ENCODE data around the gene SLC37A1.
"Not testable (repeated sequence)": the region's sequence is repeated elsewhere in the genome, so short reads cannot be mapped to it uniquely, and the experiment has no call there.

SLC37A1 gene

DNA sequence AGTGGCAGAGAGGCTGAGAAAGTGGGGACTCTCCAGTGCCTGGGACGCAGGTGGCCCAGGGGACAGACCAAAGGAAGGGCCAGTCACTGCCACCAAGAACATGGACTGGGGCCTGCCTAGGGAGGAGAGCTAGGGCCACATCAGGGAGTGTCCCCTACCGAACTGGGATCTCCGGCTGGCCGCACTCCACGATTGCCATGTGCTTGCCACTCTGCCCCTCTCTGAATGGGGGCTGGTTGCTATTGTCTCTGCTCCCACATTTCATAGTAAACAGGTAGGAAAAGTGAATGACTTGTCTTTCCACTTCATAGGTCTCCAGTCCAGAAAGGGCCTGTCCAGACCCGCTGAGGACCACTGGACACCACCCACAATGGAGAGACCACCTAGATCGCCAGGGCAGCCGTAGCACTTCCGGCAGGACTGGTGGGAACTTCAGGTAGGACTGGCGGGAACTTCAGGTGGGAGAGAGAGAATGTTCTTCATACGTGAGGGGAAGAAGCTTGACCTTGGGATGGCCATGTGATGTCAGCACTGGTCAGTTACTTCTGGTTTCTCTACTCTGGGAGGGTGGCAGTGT is 84.6 kb downstream of the SLC37A1 start:
- DNase-seq: no peak

DNA sequence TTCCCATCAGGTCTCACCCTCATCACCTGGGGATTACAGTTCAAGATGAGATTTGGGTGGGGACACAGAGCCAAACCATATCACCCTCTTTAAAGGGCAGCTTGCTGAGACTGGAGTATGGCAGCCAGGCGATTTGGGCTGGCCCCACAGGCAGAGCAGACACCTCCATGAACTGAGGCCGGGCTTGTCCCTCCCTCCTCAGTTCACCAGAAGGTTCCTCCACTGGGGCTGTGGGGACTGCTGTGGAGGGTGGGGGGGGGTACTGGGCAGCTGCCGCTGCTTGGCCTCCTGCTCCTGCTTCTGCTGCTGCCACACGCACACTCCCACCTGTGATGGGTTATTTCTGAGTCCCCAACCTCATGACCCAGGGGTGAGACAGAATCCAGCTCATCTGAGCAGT is 85.8 kb downstream of the SLC37A1 start:
- no peak for DNase-seq

DNA sequence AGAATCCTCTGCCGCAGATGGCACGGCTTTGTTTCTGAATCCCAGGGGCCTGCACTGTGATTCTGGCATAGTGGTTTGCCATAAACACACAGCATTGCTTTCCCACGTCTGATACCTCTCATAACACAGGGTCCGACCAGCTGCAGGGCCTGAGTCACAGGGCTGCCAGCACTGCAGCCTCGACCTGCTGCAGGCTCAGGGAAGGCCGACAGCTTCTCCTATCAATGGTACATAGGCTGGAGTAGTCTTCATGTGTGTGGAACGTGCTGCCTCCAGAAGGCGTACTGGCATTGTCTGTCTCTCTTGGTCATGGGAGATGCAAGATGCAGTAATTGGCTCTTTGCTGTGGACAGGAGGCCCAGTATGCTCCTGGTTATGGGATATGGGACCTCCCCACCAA is 86.3 kb downstream of the SLC37A1 start:
- no peak for DNase-seq

DNA sequence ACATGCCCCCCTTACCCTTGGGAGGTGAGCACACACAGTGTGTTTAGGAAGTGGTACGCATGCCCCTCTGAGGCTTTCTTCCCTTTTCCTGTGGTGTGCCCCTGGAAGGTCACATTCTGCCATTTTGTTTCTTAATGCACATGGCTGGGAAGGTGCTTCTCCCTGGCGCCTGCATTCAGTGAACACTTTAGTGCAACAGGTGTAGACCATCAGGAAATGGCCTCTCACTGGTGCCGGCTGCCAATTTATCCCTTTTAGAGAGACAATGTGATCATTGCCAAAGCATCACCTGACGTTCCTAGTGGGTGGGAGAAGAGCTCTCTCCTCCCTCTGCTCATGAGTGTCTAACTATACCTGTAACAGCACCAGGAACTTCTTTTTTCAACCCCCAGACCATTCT is 88.0 kb downstream of the SLC37A1 start:
- no peak for DNase-seq

DNA sequence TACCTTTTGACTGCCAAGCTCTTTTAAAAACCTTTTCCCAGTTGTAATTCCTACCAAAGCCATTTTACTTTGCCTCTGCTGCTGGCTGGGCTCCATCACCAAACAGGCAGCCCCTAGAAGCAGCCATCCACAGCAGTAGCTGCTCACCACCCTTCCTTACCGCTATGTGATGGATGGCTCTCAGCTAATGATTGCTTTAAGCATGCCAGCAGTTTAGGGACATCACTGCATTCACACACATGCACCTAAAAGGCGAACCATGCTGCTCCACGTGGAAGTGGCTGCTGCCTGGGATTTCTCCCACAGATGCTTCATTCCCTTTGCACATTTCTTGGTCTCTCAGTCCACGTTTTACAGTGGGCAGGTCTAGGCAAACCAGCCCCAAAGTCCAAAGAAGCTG is 93.5 kb downstream of the SLC37A1 start:
- no peak for DNase-seq

DNA sequence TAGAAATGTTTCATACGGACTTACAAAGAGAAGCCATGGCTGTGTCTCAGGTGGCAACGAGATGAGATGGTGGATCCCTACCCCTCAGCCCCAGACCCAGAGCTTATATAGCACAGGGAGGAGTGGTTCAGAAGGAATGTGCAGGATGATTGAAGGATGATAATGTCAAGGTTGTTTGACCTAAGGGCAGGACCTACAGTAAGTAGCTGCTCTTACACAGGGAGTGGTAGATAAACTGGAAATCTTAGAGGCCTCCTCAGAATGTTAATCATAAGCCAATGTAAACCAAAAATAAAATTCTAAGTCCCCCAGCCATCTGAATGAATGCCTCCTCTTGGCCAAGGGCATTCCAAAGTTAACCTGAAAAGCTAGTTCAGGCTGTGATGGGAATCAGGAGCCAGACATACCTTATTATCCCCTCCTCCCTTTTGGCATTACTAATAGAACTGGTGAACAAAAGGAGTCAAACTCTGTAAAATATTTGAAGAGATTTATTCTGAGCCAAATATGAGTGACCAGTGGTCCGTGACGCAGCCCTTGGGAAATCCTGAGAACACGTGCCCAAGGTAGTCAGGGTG is 94.0 kb downstream of the SLC37A1 start:
- no peak for DNase-seq

DNA sequence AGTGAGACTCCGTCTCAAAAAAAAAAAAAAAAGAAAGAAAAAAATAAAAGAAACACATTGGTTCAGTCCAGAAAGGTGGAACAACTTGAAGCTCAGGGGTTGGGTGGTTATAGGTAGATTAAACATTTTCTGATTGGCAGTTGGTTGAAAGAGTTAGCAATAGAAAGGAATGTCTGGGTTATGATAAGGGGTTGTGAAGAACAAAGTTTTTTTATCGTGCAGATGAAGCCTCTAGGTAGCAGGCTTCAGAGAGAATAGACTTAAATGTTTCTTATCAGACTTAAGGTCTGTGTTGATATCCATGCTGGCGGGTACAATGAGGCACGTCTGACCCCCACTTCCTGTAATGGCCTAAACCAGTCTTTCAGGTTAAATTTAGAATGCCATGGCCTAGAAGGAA is 94.8 kb downstream of the SLC37A1 start:
- DNase-seq: no peak

DNA sequence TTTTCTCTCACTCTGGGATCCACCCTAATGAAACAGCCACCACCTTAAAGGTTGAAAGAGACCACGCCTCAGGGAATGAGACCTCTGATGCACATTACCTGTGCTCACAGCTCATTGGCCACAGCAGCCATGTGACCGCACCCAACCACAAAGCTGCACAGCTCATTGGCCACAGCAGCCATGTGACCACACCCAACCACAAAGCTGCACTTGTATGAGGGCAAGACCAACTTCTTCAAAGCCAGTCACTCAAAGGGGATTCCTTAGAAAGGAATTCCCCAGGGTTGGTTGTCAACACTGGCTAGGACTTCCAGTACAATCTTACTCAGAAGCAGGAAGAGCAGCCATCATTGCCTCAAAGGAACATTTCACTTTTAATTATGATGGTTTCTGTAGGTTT is 96.2 kb downstream of the SLC37A1 start:
- DNase-seq: no peak

DNA sequence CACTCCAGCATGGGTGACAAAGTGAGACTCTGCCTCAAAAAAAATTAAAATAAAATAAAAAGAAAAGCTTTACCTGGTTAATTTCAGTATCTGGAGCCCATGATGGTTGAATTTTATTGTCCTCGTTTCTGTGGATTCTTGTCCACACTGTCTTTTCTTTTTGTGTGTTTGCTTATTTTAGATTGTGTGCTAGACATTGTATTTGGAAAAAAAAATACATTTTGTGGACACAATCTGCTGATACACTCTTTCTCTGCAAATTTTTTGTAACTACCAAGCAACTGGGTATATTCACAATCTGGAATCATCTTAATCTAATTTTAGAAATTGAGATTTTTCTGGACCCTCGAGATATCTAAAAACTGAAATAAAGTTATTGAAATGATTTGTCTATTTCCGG is 98.2 kb downstream of the SLC37A1 start:
- DNase-seq: no peak

DNA sequence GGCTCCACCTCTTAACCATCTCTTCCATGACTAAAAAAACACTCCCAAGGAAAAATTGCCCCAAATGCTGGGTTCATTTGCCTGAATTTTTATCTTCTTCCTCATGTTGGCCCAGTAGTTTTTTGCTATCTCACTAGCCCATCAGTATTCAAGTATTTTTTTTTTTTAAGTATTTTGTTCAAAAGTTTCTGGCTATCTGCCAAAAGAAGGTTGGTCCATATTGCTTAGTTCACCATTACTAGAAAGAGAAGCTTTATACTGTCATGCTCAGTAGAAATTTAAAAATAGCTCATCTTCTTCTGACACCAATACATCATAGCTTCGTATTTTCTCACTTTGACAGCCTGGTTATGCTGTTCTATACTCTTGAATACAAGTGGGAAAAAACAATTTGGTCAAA is 98.7 kb downstream of the SLC37A1 start:
- no peak for DNase-seq

DNA sequence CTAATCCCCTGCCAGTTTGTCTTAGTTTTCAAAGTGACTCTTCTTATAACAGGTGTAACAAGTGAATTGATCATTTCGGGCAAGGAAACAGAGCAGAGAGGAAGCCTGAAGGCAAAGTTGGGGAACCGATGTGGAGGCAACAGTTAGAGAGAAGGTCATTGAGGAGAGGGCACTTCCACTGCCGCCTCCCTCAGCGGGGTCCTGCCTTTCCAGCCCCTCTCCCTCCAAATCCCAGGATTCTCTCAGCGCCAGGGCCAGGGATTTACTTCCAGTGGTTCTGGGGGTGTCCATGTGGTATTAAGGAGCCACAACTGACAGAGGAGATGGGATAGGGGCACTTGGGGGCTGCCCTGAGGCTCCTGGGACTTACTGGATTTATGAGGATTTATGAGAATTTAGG is 100.1 kb downstream of the SLC37A1 start:
- DNase-seq: no peak

DNA sequence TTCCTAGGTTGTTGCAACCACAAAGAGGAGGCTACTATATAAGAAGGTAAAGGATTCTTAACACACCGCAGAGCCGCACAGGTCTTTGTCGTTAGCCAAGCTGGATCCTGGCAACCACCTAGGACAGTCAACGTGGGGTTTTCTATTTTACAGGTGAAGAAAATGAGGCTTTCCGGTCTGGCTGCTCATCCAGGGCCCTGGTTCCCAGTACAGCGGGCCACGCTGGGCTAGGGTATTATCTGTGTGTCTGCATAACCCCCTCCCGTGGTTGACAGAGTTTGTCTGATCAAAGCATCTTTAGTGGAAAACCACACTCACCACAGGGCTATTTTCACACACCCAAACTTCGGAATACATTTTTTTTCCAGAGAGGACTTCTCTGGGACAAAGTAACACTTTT is 100.7 kb downstream of the SLC37A1 start:
- DNase-seq: no peak

DNA sequence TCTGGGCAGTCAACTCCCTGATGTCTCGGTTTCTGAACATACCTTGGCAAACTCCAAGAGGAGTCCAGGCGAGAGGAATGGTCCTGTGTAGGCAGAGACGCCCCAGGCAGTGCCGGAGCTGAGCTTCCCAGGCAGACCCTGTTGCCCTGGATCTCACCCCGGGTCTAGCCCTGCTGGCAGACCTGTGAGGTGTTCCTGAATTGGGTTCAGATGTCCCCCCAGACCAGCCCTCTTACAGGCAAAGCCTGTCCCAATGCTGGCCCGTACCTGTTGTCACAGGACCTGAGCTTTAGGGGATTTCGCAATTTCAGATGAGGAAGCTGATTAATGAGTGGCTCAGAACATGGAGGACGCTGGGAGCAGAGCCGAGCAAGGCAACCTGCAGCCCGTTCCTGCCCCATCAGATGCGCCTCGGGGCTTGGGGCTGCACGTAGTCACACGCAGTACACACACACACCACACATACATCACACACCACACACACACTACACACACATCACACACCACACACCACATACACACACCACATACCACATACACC is 101.2 kb downstream of the SLC37A1 start:
- peak in 1 of 2 experiments; percentile 11 for DNase-seq

DNA sequence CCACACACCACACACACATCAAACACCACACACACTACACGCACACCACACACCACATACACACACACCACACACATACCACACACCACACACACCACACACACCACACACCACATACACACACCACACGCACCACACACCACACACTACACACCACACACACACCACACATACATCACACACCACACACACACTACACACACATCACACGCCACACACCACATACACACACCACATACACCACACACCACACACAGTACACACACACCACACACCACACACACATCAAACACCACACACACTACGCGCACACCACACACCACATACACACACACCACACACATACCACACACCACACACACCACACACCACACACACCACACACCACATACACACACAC is 101.7 kb downstream of the SLC37A1 start:
- DNase-seq: not testable (repeated sequence)

DNA sequence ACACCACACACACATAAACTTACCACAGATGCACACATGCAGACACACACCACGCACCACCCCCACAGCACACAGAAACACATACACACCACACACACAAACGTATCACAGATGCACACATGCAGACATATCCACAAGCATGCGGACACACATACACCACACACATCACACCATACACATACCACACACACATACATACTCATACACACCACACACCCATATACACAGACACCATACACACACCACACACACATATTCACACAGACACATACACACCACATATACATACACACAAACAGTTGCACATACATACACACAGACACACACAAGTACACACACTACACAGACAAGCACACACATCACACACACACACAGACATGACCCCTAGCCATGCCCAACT is 102.3 kb downstream of the SLC37A1 start:
- no peak for DNase-seq

DNA sequence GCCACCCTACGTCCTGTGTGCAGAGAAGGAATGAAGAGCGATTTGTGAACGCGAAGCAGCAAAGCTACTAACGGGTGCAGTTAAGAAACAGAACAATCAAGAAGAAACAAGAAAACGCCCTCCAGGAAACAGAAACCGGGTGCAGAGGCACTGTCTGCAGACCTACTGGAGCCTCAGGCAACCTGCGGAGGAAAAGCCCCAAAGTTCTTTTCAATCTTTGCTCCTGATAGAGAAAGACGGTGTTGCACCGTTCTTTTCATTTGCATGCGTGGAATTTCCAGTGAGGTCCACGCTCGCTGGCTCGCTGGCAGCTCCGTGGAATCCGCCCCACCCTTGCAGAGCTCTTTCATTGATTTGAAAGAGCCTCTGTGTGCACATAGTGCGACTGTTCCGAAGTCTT is 102.8 kb downstream of the SLC37A1 start:
- DNase-seq: no peak

DNA sequence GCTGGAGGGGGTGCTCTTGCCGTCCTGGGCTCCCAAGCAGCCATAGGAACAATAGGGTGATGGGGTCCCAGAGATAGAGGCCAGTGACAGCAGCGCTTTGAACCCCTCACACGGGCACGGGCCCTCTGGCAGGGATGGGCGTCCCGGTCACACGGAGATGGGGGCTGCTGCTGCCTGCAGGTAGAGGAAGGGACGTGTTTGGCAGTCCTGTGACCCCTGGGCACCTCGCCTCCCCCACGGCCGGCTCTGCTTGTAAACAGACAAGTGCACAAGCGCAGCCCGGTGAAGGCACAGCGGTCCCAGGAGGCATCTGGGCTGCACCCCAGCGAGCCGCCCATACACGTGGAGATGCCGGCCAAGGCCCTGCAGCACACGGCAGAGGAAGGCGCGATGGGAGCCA is 103.3 kb downstream of the SLC37A1 start:
- no peak for DNase-seq

DNA sequence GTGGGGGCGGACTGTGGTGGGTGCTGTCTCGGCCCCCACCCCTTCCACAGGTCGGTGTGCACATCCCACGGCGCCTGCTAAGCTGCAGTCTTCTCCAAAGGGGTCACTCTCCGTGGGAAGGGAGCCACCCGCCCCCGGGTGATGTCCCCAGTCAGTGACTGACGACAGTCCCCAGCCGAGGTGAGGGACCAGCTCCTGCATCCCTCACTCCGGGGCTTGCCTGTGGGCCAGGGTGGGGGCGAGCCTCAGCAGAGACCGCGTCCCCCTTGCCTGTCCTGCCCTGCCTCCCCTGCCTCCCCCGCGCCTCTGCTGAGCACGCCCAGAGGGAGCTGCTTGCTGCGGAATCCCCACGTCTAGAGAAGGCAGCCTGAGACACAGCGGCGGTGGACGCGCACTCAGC is 103.8 kb downstream of the SLC37A1 start:
- DNase-seq: no peak

DNA sequence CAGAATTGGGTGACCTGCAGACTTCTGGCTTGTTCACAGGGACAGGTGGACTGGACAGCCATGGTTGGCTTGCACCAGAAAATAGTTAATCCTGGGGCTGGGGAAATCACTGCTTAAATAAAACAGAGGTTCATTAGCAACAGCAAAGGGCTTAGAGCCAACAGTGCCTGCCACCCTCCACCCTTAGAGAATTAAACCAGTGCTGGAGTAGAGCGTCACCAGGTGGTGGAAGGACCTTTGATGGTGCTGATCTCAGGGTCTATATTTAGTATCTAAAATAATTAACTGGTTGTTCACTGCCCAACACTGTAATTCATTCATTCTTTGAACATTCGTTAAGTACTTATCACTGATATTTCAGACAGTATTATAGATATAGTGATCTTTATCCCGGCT is 105.1 kb downstream of the SLC37A1 start:
- DNase-seq: no peak

DNA sequence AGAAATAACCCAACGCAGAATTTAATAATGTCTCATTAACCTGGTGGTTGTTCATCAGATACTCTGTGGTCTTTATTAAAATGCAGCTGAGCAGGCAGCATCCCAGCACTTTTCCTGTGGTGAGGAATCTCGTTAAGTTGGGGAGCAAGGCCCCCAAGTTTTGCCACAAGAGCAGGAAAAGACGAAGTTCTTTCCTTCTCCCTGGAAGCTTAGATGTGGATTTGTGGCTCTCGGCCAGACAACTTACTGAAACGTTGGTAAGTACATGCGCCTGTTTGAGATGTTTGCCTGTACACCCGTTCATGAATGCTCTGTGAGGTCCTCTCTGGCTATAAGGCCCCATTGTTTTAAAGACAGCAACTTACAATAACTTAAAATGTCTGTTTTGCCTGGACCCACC is 105.5 kb downstream of the SLC37A1 start:
- DNase-seq: no peak

DNA sequence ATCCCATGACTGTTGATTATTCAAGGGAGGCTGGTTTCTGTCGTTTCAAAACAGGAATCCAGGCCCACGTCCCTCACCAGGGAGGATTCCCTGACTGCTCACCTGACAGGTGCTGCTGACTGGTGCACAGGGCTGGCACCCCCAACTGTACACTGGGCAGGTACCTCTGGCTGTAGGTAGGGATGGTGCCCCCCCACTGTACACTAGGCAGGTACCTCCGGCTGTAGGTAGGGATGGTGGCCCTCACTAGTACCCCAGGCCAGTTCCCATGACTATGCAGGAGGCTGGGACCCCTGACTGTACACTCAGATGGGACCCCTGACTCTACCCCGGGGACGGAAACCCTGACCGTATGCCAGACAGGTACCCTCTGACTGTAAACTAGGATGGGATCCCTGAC is 106.2 kb downstream of the SLC37A1 start:
- DNase-seq: no peak

DNA sequence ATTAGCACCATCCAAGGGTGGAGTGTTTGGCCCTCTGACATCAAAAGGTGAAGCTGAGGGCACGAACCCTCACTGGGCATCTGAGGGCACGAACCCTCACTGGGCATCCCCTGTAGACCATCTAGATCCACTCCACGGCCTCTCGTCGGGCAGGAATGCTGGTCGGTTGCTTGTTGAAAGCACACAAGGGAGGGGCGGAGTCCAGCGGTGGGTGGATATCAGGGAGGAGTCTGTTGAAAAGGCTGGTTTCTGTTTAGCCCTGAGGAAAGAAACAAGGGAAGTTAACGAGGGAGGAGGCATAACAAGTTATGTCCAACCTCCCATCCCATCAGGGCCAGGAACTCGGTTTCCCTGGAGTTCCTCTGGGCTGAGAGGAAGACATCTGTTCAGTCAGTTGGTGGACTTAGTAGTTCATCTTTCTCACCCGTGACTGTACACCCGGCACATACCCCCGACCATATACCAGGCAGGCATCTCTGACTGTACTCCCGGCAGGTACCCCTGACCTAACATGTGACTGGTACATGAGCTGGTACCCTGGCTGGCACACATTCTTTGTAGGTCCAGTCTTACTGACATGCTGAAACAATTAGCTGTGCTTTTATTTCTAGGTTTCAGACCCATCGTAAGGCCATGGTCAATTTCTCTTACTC is 107.6 kb downstream of the SLC37A1 start:
- DNase-seq: no peak

DNA sequence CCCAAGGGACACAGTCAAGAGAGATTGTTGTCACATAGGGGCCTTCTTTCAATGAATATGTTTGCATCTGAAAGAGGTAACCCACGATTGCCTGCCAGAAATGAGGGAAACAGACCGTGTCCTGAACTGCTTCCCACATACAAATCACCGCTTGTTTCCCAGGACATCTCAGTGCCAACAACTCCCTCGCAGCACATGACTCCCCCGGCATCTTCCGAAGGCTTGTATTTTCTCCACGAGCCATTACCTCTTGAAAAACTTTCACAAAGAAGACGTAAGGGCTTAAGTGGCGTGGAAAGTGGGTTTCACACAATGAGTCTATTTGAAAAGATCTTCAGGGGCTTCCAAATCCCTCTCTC is 108.1 kb downstream of the SLC37A1 start:
- no peak for DNase-seq

DNA sequence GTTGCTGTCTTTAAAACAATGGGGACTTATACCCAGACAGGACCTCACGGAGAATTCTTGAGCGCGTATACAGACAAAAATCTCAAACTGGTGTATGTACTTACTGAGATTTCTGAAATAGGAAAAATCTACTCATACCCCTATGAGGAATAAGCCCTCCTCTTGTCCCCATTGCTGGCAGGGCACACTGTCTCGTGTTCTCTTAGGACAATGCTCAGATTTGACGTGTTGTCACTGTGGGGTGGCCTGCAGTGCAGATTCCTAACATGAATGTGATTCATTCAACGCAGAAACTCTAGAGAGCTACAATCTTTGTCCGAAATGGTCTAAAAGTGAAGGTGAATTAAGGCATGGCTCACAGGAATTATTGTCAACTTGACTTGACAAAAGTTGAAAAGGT is 108.6 kb downstream of the SLC37A1 start:
- DNase-seq: no peak

DNA sequence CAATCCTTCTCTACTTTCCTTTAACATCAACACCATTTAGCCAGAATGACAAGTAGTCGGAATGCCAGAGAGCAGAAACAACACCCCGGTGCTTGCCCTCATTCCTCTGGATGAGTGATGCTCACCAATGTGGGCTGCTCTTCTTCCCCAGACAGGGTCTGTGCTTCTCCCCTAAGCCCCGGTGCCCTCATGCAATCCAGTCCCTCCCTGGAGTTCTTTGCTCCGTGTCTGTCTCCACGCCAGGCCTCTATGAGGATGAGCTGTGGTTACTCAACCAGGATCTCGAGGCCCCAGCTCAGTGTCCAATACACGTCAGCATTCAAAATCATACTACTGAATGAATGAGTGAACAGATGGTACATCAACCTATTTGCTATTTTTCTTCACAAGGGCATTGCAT is 110.0 kb downstream of the SLC37A1 start:
- DNase-seq: no peak

Measured in SW 1271 (cell line).